Erythroblast (primary cell): Measurements from ENCODE around the gene BLNK.

Experiments
- GATA1 ChIP-seq: IDR thresholded peaks from 2 replicates; pipeline ENCODE4 v1.6.1; 2011; ENCODE audit warnings: low read depth, mild to moderate bottlenecking, control low read depth, low read length, moderate library complexity
- POLR2A ChIP-seq: IDR thresholded peaks from 2 replicates; pipeline ENCODE4 v1.6.1; 2011; ENCODE audit warnings: mild to moderate bottlenecking, low read length

DNA sequence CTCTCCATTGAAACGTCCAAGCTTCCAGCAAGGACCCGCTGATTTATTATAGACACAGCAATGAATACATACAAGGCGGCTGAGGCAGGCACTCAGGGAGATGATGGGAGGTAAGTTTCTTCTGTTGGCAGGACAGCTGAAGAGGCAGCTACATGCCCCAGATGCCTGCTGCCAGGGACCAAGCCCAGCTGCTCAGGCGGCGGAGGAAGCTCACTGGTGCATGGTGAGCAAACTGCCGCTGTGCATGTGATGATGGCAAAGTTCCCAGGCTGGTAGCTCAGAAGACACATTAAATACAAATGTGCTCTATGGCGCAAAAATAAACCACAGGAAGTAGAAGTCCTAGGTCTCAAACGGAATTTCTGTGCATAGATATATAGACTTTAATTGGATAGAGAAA is 35.1 kb upstream of the BLNK start:
- TF ChIP-seq POLR2A, result no peak
- TF ChIP-seq GATA1, result no peak
